Lower leg skin (tissue), 4 donors: Measurements from ENCODE around the gene TRAPPC14. TPM values are rescaled to one million over a fixed set of nuclear protein-coding genes. Genes with fewer than 3 reads are reported as not detected.
A peak's percentile ranks its signal among the peaks of the same experiment; 100 is the strongest.

ENCODE experiments used
- DNase-seq, 2 donors: peaks; one replicate each; pipeline ENCODE4 v3.0.0-alpha.2; 2019; ENCODE audit warnings: low spot score in 2 of 2
- H3K4me3 ChIP-seq: fragments of 200-600 bp; sonication (generic); 2 replicates; pipeline ENCODE4 v1.5.1; 2017; ENCODE audit warnings: mild to moderate bottlenecking, low read depth; ENCODE audit not compliant: poor library complexity, severe bottlenecking
- CTCF ChIP-seq, 3 donors: fragments of 450-650 bp; IDR thresholded peaks; one replicate each; pipeline ENCODE4 v1.5.1; 2016; ENCODE audit warnings: antibody characterized with exemption in 3 of 3, mild to moderate bottlenecking in 3 of 3, moderate library complexity in 2 of 3
- POLR2A ChIP-seq, 2 donors: fragments of 450-650 bp; IDR thresholded peaks; one replicate each; pipeline ENCODE4 v1.6.1; 2016 to 2017; ENCODE audit warnings: antibody characterized with exemption in 2 of 2, mild to moderate bottlenecking in 1 of 2, moderate library complexity in 1 of 2
- WGBS, 2 donors: methylation state at CpG; one replicate each; pipeline ENCODE4 v1.1.5; 2018; 5-methylcytosine and 5-hydroxymethylcytosine counted together
- intact Hi-C: fragments of 100-400 bp; cut with DNase I; formaldehyde crosslinking; loops from one replicate; pipeline ENCODE4 v1.15.0; 2023; ENCODE audit warnings: low total_unique reads
- total RNA-seq, 4 donors: library from RNA; depleted of rRNA; stranded (reverse); fragments of >200 nt; gene quantifications; one replicate each; pipeline ENCODE4 v1.1.0, GENCODE V29; 2016

TRAPPC14 gene
- total RNA-seq, 4 donors from 2014 or later = 20.8 to 46.5 (median 25.2) TPM

- intact Hi-C loops = no loop called here
- DNase-seq = peak; percentile 64 to 95
- TF ChIP-seq CTCF (IDR thresholded peaks at IDR 0.05) (no peak), POLR2A (IDR thresholded peaks at IDR 0.05) (no peak)
- 17 to 20% methylated on average over 19 of the region's 19 CpGs for WGBS, 2 donors
- peak overlapping the region; percentile 57 for H3K4me3 ChIP-seq
Measured at GRCh38 chr7:100119970-100120732, 38.4 kb downstream of the TRAPPC14 start.

GRCh38 chr7:100119072-100119969 is 39.2 kb downstream of the TRAPPC14 start, which contains the start of the genes CNPY4 and TAF6:
Gene CNPY4, plus strand, starts transcription at chr7:100119634. Its CDS starts 111 bp downstream, at chr7:100119745.
Gene TAF6, minus strand, starts transcription at chr7:100119358. Its CDS starts 5,149 bp downstream, at chr7:100114209.
- 0 to 1% methylated on average over 43 to 49 of the region's 49 CpGs for WGBS, 2 donors
- DNase-seq = peak; percentile 95 to 99

GRCh38 chr7:100118388-100119071 is 40.0 kb downstream of the TRAPPC14 start:
- intact Hi-C loops = no loop called here
- TF ChIP-seq POLR2A (IDR thresholded peaks at IDR 0.05) (no peak), CTCF (IDR thresholded peaks at IDR 0.05) (no peak)
- DNase-seq = no peak
- H3K4me3 ChIP-seq = peak overlapping the region; percentile 72
- 17 to 21% methylated on average over 18 of the region's 18 CpGs for WGBS, 2 donors

More at GRCh38 chr7:100119072-100119969, 39.2 kb downstream of the TRAPPC14 start, which contains the start of the genes CNPY4 and TAF6:
- peak within 1 kb of the TSS; percentile 72 for H3K4me3 ChIP-seq
- no peak for TF ChIP-seq POLR2A (IDR thresholded peaks at IDR 0.05)
- TF ChIP-seq CTCF (IDR thresholded peaks at IDR 0.05) = no peak
- intact Hi-C loops = no loop called here

GRCh38 chr7:100115026-100115425 is 43.5 kb downstream of the TRAPPC14 start:
- TF ChIP-seq POLR2A (IDR thresholded peaks at IDR 0.05) (no peak), CTCF (IDR thresholded peaks at IDR 0.05) (no peak)

GRCh38 chr7:100111914-100112313 is 46.6 kb downstream of the TRAPPC14 start:
- 92% methylated on average over 11 to 12 of the region's 13 CpGs for WGBS, 2 donors
- TF ChIP-seq POLR2A (IDR thresholded peaks at IDR 0.05) (no peak), CTCF (IDR thresholded peaks at IDR 0.05) (no peak)
- no peak overlapping the region for H3K4me3 ChIP-seq
- intact Hi-C loops = no loop called here
- no peak for DNase-seq

More at GRCh38 chr7:100115026-100115425, 43.5 kb downstream of the TRAPPC14 start:
- DNase-seq = no peak
- intact Hi-C loops = no loop called here
- WGBS, 2 donors = 84 to 92% methylated on average over 7 of the region's 7 CpGs
- no peak overlapping the region for H3K4me3 ChIP-seq
